Adrenal gland (tissue), 5 donors: ENCODE measurements around the gene KRT25.

Experiments used
- CTCF ChIP-seq, 6 experiments: fragments of 450-650 bp in 4 of 6; fragments of 200-600 bp in 2 of 6; sonication (generic) in 1 of 6; IDR thresholded peaks; 1 replicate in 5 of 6; 2 replicates in 1 of 6; pipeline versions ENCODE4 v1.5.1 to v1.8.0; 2016 to 2021; ENCODE audit warnings: antibody characterized with exemption in 6 of 6, mild to moderate bottlenecking in 2 of 6, moderate library complexity in 1 of 6
- POLR2A ChIP-seq, 2 donors: fragments of 450-650 bp; IDR thresholded peaks; one replicate each; pipeline ENCODE4 v1.6.1; 2017; ENCODE audit warnings: antibody characterized with exemption in 2 of 2, mild to moderate bottlenecking in 2 of 2, moderate library complexity in 1 of 2
- donor health status: DM: no; HTN: no; CAD: no.

DNA sequence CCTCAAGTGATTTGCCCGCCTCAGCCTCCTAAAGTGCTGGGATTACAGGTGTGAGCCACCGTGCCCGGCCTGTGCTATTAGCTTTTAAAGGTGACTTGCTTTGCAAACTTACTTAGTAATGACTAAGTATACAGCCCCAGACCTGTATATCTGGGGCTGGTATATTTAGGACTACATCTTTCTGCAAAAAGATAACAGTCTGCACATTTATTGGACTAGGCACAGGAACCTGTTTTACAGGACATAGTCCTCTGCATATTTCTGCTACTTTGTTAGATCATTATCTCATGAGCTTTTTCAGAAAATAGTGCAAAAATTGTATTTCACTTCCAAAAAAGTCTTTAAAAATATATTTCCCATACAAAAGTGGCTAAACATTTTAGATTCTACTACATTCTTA, 52.9 kb downstream of the KRT25 start:
- no peak for TF ChIP-seq CTCF (IDR thresholded peaks at IDR 0.05)
- no peak for TF ChIP-seq POLR2A (IDR thresholded peaks at IDR 0.05)
